H9 (cell line): Measurements from ENCODE around the gene SHB. TPM values are rescaled to one million over a fixed set of nuclear protein-coding genes. Genes with fewer than 3 reads are reported as not detected.

Source experiments
- DNase-seq: peaks from one replicate; pipeline ENCODE4 v3.0.0-alpha.2; 2017
- H2AFZ ChIP-seq: one replicate; pipeline ENCODE4 v1.6.1; 2013; ENCODE audit warnings: mild to moderate bottlenecking, low read length, control low read depth, moderate library complexity
- H2AK5ac ChIP-seq: 2 replicates; pipeline ENCODE4 v1.6.1; 2013; ENCODE audit warnings: low read length, control low read depth, mixed read lengths; ENCODE audit not compliant: insufficient read length
- H2BK120ac ChIP-seq: one replicate; pipeline ENCODE4 v1.6.1; 2013; ENCODE audit warnings: low read depth, mild to moderate bottlenecking, low read length, control low read depth, inconsistent platforms; ENCODE audit not compliant: poor library complexity, severe bottlenecking
- H2BK12ac ChIP-seq: 2 replicates; pipeline ENCODE4 v1.6.1; 2013; ENCODE audit warnings: low read length, control low read depth, mixed read lengths, low read depth; ENCODE audit not compliant: insufficient read length
- H2BK15ac ChIP-seq: 2 replicates; pipeline ENCODE4 v1.6.1; 2013; ENCODE audit warnings: low read depth, low read length, control low read depth
- H2BK20ac ChIP-seq: one replicate; pipeline ENCODE4 v1.6.1; 2013; ENCODE audit warnings: low read depth, mild to moderate bottlenecking, low read length, control low read depth, inconsistent platforms; ENCODE audit not compliant: poor library complexity, severe bottlenecking
- H2BK5ac ChIP-seq: 2 replicates; pipeline ENCODE4 v1.6.1; 2013; ENCODE audit warnings: low read length, control low read depth, mixed read lengths; ENCODE audit not compliant: insufficient read length
- H3K14ac ChIP-seq: 2 replicates; pipeline ENCODE4 v1.6.1; 2013; ENCODE audit warnings: low read length, control low read depth; ENCODE audit not compliant: insufficient read depth
- H3K18ac ChIP-seq: 2 replicates; pipeline ENCODE4 v1.6.1; 2013; ENCODE audit warnings: low read depth, mild to moderate bottlenecking, mixed read lengths, low read length, control low read depth; ENCODE audit not compliant: insufficient read length
- H3K23ac ChIP-seq: 2 replicates; pipeline ENCODE4 v1.6.1; 2013; ENCODE audit warnings: low read length, control low read depth, mixed read lengths, low read depth; ENCODE audit not compliant: insufficient read length
- H3K23me2 ChIP-seq: 2 replicates; pipeline ENCODE4 v1.6.1; 2013; ENCODE audit warnings: low read depth, mild to moderate bottlenecking, mixed read lengths, low read length, control low read depth; ENCODE audit not compliant: insufficient read length, poor library complexity, severe bottlenecking
- H3K27ac ChIP-seq: 2 replicates; pipeline ENCODE4 v1.5.1; 2013; ENCODE audit warnings: low read length, control low read depth, mixed read lengths, low read depth; ENCODE audit not compliant: insufficient read length
- H3K27me3 ChIP-seq: 2 replicates; pipeline ENCODE4 v1.6.1; 2013; ENCODE audit warnings: low read length, control low read depth, inconsistent platforms; ENCODE audit not compliant: insufficient read depth
- H3K4ac ChIP-seq: 2 replicates; pipeline ENCODE4 v1.6.1; 2013; ENCODE audit warnings: low read depth, mild to moderate bottlenecking, control low read depth, inconsistent platforms, low read length, moderate library complexity
- H3K4me1 ChIP-seq: 2 replicates; pipeline ENCODE4 v1.6.1; 2013; ENCODE audit warnings: low read length, control low read depth, inconsistent platforms; ENCODE audit not compliant: insufficient read depth
- H3K4me2 ChIP-seq: 2 replicates; pipeline ENCODE4 v1.6.1; 2013; ENCODE audit warnings: low read length, control low read depth, mixed read lengths; ENCODE audit not compliant: insufficient read length, insufficient read depth
- H3K56ac ChIP-seq: 2 replicates; pipeline ENCODE4 v1.6.1; 2013; ENCODE audit warnings: low read depth, mild to moderate bottlenecking, mixed read lengths, low read length, control low read depth; ENCODE audit not compliant: insufficient read length
- H3K79me1 ChIP-seq: 2 replicates; pipeline ENCODE4 v1.6.1; 2013; ENCODE audit warnings: low read depth, mild to moderate bottlenecking, moderate library complexity, low read length, control low read depth, inconsistent platforms; ENCODE audit not compliant: insufficient read depth, poor library complexity, severe bottlenecking
- H3K79me2 ChIP-seq: 2 replicates; pipeline ENCODE4 v1.6.1; 2013; ENCODE audit warnings: low read length, control low read depth, inconsistent platforms; ENCODE audit not compliant: insufficient read depth
- H3K9ac ChIP-seq: 2 replicates; pipeline ENCODE4 v1.6.1; 2013; ENCODE audit warnings: low read length, control low read depth, mixed read lengths; ENCODE audit not compliant: insufficient read length; ENCODE audit errors: extremely low read depth
- H3K9me3 ChIP-seq: one replicate; pipeline ENCODE4 v1.6.1; 2013; ENCODE audit warnings: low read depth, low read length, inconsistent platforms; ENCODE audit not compliant: control insufficient read depth
- H3T11ph ChIP-seq: one replicate; pipeline ENCODE4 v1.6.1; 2013; ENCODE audit warnings: mild to moderate bottlenecking, low read length, control low read depth, inconsistent platforms
- H4K20me1 ChIP-seq: one replicate; pipeline ENCODE4 v1.6.1; 2013; ENCODE audit not compliant: control insufficient read depth, insufficient read length, insufficient read depth
- H4K5ac ChIP-seq: 2 replicates; pipeline ENCODE4 v1.6.1; 2013; ENCODE audit warnings: low read depth, mild to moderate bottlenecking, mixed read lengths, low read length, control low read depth; ENCODE audit not compliant: insufficient read length
- H4K8ac ChIP-seq: replicated peaks from 2 replicates; pipeline ENCODE4 v1.6.1; 2013; ENCODE audit warnings: low read length, control low read depth, mixed read lengths, low read depth; ENCODE audit not compliant: insufficient read length
- H4K91ac ChIP-seq: 2 replicates; pipeline ENCODE4 v1.6.1; 2013; ENCODE audit warnings: low read depth, mild to moderate bottlenecking, moderate library complexity, mixed read lengths, low read length, control low read depth; ENCODE audit not compliant: insufficient read length
- H3K27ac Mint-ChIP-seq, 3 experiments: 2 replicates in 2 of 3; 3 replicates in 1 of 3; pipeline ENCODE4 v1.8.0; 2020 to 2021; ENCODE audit warnings: mixed read lengths in 3 of 3, mild to moderate bottlenecking in 1 of 3, moderate library complexity in 1 of 3
- H3K27me3 Mint-ChIP-seq: 2 replicates; pipeline ENCODE4 v1.8.0; 2021; ENCODE audit warnings: low read depth, mild to moderate bottlenecking, moderate library complexity, mixed read lengths
- H3K36me3 Mint-ChIP-seq, 3 experiments: 2 replicates in 2 of 3; 3 replicates in 1 of 3; pipeline ENCODE4 v1.8.0; 2020 to 2021; ENCODE audit warnings: low read depth in 3 of 3, mixed read lengths in 3 of 3; ENCODE audit not compliant: insufficient read depth in 1 of 3
- H3K4me1 Mint-ChIP-seq, 2 experiments: 2 replicates each; pipeline ENCODE4 v1.8.0; 2020; ENCODE audit warnings: mixed read lengths in 2 of 2
- H3K4me3 Mint-ChIP-seq, 2 experiments: 2 replicates in 1 of 2; 3 replicates in 1 of 2; pipeline ENCODE4 v1.8.0; 2020 to 2021; ENCODE audit warnings: mild to moderate bottlenecking in 2 of 2, mixed read lengths in 2 of 2, moderate library complexity in 1 of 2
- H3K9me3 Mint-ChIP-seq, 2 experiments: 2 replicates in 1 of 2; 3 replicates in 1 of 2; pipeline ENCODE4 v1.8.0; 2020; ENCODE audit warnings: mild to moderate bottlenecking in 2 of 2, mixed read lengths in 2 of 2, moderate library complexity in 1 of 2
- WGBS: extraction: QIAGEN DNeasy Blood & Tissue Kit; methylation state at CpG from one replicate; pipeline ENCODE4 v1.1.7; 2013; ENCODE audit warnings: missing lambda C conversion rate, low lambda C conversion rate, mixed read lengths; ENCODE audit not compliant: insufficient read length; ENCODE audit errors: extremely low coverage; 5-methylcytosine and 5-hydroxymethylcytosine counted together
- total RNA-seq: library from RNA; stranded (reverse); gene quantifications from 2 replicates; pipeline ENCODE4 v1.2.1, GENCODE V29; 2021
- TF ChIP-seq, protein P1 (sequence below): fragments of 200-600 bp; sonication (generic); conservative IDR thresholded peaks from 3 replicates; pipeline ENCODE4 v1.8.0; 2021; ENCODE audit warnings: antibody characterized with exemption, mild to moderate bottlenecking

SHB gene
- total RNA-seq, 1 experiment from 2014 or later, result 14.6 TPM

DNA sequence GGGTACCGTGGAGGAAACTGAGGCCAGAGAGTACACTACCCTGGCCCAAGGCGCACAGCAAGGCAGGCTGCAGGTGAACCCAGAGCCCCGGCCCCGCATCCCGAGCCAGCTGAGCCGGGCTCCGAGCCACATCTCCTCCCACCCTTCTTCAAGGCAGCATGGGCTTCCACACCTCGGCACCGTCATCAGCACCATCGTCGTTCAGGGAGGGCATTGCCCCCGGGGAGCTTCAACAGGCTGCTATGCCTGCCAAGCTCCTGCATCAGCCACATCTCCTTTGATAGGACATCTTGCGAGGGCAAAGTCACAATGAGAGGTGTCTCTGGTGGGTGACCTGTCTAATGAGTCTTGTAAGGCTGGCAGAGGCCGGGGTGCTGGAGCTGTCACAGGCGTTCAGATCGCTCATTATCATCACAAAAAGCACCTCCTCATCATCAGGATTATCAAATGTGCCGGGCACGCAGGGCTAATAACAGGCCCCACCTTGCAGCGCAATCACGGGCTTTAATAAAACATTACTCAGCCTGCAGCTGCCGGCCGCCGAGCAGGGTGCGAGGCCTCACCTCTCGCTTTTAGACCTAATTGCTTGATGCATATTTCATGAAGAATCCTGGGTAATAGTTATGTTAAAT lies 145.1 kb downstream of the SHB start:
- H3K4ac ChIP-seq, result no peak overlapping the region
- no CpG with 5 or more reads among the region's 25 CpGs for WGBS
- H4K91ac ChIP-seq, result no peak overlapping the region
- no peak overlapping the region for H2BK20ac ChIP-seq
- Mint-ChIP-seq H3K36me3 (no peaks in the 10 kb centered on the region), H3K4me3 (no peak overlapping the region; a peak in 2 of 5 replicates), H3K9me3 (no peaks in the 10 kb centered on the region), H3K4me1 (peaks cover 63 to 74% of the 10 kb centered on the region in 2 experiments), H3K27me3 (no peaks in the 10 kb centered on the region; the same call in 1 of the 2 replicates), H3K27ac (peak overlapping the region in 1 of 3 experiments; percentile 32; a peak in 2 of 7 replicates)
- H3K14ac ChIP-seq, result no peak overlapping the region
- H3K9ac ChIP-seq, result no peak overlapping the region
- H4K20me1 ChIP-seq, result no peaks in the 10 kb centered on the region
- H3K4me1 ChIP-seq, result no peaks in the 10 kb centered on the region; the same call in 1 of the 2 replicates
- H3K79me1 ChIP-seq, result no peaks in the 10 kb centered on the region
- no peak overlapping the region for H3K56ac ChIP-seq
- H3K27ac ChIP-seq, result no peak overlapping the region
- no peak for DNase-seq
- H3K27me3 ChIP-seq, result no peaks in the 10 kb centered on the region
- H2BK15ac ChIP-seq, result no peak overlapping the region
- H2BK120ac ChIP-seq, result no peak overlapping the region
- no peak overlapping the region for H4K8ac ChIP-seq
- H3K79me2 ChIP-seq, result no peaks in the 10 kb centered on the region
- no peak overlapping the region for H2AFZ ChIP-seq
- no peaks in the 10 kb centered on the region for H3K9me3 ChIP-seq
- H3T11ph ChIP-seq, result no peak overlapping the region
- no peak overlapping the region for H4K5ac ChIP-seq
- no peak overlapping the region for H3K4me2 ChIP-seq
- H2BK5ac ChIP-seq, result no peak overlapping the region
- H3K23me2 ChIP-seq, result no peaks in the 10 kb centered on the region
- no peak overlapping the region for H3K18ac ChIP-seq
- H2BK12ac ChIP-seq, result no peak overlapping the region
- H3K23ac ChIP-seq, result no peak overlapping the region
- no peak overlapping the region for H2AK5ac ChIP-seq
- TF ChIP-seq, protein P1, sequence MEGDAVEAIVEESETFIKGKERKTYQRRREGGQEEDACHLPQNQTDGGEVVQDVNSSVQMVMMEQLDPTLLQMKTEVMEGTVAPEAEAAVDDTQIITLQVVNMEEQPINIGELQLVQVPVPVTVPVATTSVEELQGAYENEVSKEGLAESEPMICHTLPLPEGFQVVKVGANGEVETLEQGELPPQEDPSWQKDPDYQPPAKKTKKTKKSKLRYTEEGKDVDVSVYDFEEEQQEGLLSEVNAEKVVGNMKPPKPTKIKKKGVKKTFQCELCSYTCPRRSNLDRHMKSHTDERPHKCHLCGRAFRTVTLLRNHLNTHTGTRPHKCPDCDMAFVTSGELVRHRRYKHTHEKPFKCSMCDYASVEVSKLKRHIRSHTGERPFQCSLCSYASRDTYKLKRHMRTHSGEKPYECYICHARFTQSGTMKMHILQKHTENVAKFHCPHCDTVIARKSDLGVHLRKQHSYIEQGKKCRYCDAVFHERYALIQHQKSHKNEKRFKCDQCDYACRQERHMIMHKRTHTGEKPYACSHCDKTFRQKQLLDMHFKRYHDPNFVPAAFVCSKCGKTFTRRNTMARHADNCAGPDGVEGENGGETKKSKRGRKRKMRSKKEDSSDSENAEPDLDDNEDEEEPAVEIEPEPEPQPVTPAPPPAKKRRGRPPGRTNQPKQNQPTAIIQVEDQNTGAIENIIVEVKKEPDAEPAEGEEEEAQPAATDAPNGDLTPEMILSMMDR, result no peak
